GM19193 (cell line): ENCODE measurements around the gene GSTM5.

Experiments used
- POLR2A ChIP-seq: IDR thresholded peaks from 4 replicates; pipeline ENCODE4 v1.6.1; 2011; ENCODE audit not compliant: insufficient read depth, insufficient read length; ENCODE audit errors: extremely low read depth

Gene GSTM5

DNA sequence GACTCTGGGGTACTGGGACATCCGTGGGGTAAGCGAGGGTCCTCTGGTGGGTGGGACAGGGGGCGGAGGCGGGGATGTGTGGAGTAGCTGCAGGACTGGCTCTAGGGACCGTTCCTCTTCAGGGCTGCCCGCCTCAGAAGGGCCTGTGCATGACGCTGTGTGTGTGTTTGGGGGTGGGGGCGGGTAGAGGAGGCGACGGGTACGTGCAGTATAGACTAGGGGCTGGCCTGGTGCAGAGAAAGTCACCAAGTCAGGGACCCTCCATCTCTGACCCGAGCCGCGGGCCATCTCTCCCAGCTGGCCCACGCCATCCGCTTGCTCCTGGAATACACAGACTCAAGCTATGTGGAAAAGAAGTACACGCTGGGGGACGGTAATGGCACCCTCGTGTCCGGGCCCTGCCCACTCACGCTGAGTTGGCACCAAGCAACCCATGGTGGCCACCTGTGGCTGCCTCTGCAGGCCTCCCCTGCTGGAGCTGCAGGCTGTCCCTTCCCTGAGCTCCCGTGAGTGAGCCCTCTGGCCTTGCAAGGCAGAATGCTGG, 342 bp downstream of the GSTM5 start:
- no peak for TF ChIP-seq POLR2A

DNA sequence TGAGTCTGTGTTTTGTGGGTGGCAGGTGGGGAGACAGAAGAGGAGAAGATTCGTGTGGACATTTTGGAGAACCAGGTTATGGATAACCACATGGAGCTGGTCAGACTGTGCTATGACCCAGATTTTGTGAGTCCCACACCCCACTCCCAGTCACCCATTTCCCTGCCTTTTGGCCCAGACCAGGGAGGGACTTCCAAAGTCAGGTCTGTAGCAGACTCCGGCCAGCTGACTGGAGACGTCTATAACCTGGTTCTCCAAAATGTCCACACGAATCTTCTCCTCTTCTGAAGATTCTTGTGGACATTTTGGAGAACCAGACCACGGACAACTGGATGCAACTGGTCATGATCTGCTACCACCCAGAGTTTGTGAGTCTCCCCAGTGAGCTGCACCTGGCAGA, 1.6 kb downstream of the GSTM5 start:
- no peak for TF ChIP-seq POLR2A

DNA sequence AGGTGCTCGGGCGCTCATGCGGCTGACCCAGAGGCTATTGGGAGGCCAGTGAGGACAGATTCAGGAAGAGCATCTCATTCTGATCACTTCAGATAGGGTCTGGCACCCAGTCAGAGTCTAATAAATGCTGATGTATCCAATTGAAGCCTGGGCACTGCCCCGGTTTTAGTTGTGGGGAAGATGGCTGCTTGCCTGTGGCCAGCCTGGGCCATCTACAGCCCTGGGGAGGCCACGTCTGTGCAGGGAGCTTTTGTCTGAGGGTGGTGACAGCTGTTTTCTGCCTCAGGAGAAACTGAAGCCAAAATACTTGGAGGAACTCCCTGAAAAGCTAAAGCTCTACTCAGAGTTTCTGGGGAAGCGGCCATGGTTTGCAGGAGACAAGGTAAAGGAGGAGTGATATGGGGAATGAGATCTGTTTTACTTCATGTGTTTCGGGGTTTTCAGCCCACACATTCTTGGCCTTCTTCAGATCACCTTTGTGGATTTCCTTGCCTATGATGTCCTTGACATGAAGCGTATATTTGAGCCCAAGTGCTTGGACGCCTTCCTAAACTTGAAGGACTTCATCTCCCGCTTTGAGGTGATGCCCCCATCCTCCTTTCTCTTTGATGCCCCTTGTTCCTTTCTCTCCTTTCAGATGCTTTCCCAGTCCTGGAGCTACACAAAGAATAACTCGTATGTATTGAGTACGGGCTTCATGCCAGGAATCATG, 2.8 kb downstream of the GSTM5 start:
- TF ChIP-seq POLR2A = no peak

DNA sequence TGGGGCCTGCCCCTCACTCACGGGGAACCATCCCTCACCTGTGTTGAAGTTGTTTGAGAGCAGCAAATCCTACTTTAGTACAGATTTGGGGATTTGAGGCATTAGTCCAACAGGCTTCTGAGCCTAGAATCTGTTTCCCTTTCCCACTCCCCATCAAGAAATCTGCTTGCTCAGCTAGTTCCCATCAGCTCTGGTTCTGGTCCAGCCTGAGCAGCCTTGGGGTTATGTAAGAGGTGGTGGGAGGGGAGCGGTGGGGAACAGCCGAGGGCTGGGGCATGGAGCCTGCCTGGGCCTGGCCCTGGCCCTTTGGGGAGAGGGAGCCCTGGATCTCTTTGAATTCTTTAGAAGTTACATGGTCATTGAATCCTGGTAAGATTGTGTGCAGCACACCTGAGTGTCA, 4.1 kb downstream of the GSTM5 start:
- TF ChIP-seq POLR2A = no peak

DNA sequence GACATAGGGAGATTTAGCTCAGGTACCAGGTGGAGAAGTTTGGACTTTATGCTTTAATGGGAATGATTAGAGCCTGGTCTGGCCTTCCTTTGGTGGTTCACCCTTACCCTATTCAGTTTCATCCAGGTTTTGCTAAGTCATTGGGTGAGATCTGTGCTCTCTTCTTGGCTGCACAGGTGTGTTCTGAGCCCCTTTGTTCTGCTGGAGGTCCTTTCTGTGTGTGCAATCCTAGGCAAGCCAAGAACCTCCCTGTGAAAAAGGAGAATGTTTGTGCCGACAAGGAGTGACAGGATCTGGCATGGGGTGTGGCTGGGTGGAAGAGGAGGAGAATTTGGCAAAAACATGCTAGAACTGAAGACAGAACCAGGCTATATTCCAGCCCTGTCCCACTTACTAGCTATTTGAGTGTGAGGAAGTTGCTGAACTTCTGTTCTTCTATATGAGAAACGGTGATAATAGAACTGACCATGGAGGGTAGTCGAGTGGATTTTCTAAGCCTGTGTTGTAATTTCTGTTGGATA, 4.6 kb downstream of the GSTM5 start:
- no peak for TF ChIP-seq POLR2A

DNA sequence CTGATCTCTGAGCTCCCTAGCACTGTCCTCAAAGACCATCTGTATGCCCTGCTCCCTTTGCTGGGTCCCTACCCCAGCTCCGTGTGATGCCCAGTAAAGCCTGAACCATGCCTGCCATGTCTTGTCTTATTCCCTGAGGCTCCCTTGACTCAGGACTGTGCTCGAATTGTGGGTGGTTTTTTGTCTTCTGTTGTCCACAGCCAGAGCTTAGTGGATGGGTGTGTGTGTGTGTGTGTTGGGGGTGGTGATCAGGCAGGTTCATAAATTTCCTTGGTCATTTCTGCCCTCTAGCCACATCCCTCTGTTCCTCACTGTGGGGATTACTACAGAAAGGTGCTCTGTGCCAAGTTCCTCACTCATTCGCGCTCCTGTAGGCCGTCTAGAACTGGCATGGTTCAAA, 5.7 kb downstream of the GSTM5 start:
- TF ChIP-seq POLR2A = no peak

DNA sequence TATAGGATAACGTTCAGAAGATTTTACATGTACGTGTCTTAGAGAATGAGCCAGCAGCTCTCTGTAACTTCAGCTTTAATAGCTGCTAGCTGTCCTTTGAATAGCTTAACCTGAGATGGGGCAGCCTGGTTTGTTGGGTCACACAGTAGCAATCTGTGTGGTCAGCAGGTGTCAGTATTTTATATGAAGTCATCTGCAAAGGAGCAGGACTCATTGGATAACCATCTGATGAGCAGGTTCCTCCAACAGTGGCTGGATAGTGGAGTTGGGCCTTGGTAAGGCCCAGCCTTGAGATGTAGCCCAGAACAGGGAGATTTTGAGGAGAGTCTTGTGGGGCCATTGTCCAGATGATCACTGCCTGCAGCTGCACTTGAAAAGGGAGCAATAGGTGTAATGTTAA, 6.4 kb downstream of the GSTM5 start:
- no peak for TF ChIP-seq POLR2A

DNA sequence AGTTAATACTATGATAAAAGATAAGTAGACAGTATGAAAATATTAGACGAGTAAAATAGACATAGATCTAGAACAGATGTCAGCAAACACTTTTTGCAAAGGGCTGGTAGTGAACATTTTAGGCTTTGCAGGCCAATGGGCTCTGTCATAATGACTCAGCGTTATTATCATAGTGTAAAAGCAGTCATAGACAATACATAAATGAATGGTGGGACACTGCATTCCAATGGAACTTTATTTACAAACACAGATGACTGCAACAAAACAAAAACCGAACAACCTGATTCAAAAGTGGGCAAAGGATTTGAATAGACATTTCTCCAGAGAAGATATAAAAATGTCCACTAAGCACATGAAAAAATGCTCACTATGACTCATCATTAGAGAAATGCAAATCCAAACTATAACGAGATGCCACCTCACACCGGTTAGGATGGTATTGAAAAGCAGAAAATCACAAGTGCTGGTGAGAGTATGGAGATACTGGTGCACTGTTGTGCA, 7.3 kb downstream of the GSTM5 start:
- TF ChIP-seq POLR2A = no peak

DNA sequence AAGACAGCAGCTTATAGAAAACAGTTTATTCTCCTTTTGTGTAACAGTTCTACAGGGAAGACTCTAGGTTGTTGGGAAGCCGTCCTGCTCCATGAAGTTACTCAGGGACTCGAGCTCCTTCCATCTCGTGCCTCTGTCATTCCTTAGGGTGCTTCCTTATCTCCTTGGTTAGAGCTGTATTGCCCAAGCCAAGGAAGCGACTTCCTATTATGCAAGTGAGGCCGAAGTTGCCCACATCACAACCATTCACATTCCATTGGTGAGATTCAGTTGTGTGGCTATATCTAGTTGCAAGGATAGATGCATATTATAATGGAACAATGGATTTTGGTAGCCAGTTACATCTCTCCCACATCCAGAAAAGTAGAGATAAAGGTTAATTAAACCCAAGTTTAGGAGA, 9.0 kb downstream of the GSTM5 start:
- no peak for TF ChIP-seq POLR2A

DNA sequence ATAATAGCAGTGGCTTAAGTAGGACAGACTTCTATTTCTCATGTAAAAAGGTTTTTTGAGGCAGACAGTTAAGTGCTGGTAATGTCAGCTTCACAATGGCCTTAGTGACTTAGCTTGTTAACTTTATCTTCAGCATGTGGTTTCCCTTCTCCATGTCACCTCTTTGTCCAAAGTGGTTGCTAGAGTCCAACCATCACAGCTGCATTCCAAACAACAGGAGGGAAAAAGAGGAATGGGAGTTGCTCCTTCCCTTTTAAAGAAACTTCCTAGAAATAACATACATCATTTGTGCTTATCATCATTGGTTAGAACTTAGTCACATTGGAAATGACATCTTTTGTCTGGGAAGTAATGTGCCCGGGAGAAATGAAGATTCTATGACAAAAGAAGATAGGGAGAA, 9.9 kb downstream of the GSTM5 start:
- TF ChIP-seq POLR2A = no peak

DNA sequence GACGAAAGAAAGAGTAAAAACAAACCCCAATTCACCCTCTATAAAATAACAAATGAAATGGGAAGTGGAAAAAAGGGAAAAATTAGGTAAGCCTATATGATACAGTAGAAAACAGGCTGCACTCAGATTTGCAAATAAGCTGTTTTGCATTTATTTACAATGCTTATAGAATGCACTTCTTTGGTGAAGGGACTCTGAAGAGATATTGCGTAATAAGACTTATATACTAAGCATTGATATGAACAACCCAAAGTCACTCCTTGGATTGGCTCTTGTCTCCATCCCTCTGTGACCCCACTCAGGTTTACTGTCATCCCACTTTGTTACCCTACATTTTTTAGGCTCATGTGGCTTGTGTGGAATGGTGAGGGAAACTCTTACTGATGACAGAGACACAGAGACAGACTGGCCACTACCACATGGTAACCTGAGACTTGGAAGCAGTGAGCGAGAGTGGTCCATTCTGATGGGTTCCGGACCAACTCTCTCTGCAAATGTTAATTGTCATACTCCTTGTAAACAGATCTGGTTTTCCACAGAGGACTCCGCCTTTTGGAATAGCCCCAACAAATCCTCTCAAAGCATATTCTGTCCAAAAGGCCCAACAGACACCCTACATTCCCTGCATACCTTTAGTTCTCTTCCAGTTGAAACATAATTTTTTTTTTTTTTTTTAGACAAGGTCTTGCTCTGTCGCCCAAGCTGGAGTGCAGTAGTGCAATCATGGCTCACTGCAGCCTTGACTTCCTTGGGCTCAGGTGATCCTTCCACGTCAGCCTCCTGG, 11.0 kb downstream of the GSTM5 start:
- no peak for TF ChIP-seq POLR2A

DNA sequence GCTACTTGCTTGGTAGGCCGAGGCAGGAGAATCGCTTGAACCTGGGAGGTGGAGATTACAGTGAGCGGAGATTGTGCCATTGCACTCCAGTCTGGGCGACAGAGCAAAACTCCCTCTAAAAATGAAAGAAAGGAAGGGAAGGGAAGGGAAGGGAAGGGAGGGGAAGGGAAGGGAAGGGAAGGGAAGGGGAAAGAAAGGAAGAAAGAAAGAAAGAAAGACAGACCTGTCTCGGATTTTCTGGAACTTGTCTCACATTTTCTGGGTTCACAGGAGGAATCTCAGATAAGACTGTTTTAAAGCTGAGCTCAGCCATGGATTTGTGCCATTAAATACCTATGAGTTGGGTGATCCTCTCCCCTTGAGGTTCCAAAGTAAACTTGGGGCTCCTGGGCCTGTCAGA, 12.9 kb downstream of the GSTM5 start:
- TF ChIP-seq POLR2A = no peak

DNA sequence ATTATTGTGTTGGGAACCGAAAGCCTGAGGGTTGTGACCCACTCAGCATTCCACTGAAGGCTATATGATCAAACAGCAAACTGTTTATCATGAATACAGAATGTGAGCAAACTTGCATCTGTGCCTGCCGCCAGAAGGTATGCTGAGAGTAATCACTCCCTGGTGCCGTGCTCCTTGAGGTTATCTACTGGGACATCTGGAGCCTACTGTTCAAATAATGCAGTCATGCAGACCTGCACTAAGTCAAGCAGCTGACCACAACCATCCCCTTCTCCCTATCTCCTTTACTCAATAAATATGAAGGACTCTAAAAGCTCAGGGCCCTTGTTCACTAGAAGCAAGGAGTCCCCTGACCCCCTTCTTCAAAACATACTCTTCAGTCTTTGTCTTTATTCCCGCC, 13.5 kb downstream of the GSTM5 start:
- no peak for TF ChIP-seq POLR2A

DNA sequence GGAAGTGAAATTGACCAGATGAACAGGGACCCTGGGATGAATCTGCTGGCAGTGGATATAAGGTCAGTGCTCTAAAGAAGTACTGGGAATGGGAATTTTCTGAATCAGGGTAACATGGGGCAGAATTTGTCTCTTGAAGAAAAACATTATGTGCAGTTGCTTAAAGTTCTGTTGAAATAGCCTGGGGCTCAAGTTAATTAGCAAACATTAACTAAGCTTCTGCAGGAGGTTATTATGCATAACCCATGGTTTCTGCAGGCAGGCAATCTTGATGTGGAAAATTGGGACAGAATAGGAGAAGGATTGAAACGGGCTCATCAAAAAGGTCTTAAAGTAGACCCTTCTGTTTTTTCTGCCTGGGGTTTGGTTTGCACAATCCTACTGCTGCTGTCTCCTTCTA, 14.0 kb downstream of the GSTM5 start:
- TF ChIP-seq POLR2A = no peak

DNA sequence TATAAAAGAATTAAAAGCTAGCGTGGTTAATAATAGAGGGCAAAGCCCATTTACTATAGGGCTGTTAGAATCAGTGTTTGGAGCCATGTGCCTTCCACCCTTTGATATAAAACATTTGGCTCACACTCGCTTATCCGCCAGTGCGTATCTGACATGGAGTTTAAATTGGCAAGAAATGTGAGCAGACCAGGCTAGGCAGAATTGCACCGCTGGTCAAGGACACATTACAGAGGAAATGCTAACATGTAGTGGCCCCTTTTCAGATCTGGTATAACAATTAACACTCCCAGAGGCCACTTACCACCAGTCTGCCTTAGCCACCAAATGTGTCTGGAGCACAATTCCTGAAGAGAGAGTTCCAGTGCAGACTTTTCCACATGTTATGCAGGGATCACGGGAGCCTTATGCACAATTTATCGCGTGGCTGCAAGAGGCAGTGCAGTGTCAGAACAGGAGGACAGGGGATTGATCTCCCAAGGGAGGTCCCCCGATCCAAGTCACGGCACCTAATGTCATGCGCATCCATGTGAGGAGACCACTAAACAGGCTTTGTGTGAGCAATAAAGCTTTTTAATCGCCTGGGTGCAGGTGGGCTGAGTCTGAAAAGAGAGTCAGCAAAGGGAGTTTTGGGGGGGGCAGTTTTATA, 14.8 kb downstream of the GSTM5 start:
- no peak for TF ChIP-seq POLR2A
